ENCODE measurements around the gene ANKRD29. TPM values are rescaled to one million over a fixed set of nuclear protein-coding genes. Genes with fewer than 3 reads are reported as not detected.

ANKRD29 gene
- total RNA-seq, 2 experiments from 2014 or later: not detected

DNA sequence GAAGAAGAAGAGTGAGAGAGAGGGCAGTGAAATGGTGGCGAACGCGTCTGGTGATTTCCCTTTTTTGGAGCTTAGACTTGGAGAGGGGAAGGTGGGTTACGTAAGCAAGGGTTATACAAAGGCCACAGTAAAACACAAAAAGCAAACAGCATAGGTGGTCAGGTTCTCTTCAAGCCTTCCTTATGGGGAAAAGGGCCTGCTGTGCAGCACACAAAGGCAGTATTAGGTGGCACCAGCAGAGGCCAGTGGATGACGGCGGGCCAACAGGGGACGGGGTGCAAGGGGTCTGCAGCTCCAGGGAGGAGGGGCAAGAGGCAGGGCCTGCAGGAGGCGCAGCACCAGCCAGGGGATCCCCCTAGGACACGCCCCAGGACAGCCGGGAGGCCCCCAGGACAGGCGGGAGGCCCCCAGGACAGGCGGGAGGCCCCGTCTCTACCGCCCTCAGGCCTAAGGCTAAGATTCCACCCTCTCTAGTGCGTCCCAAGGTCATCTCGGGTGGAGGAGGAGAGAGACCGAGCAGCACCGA is 43.8 kb downstream of the ANKRD29 start:
- Histone ChIP-seq H3K4me3 (ENCODE audit: low read depth, low read length, poor library complexity, severe bottlenecking) (no peak overlapping the region), H3K36me3 (ENCODE audit: insufficient read depth, low read length) (no peaks in the 10 kb centered on the region), H3K9me2 (ENCODE audit: insufficient read depth, low read length) (no peaks in the 10 kb centered on the region), H3K9me3 (ENCODE audit: low read length) (no peaks in the 10 kb centered on the region), H3K4me2 (ENCODE audit: low read length) (no peak overlapping the region), H3K79me2 (ENCODE audit: insufficient read depth, low read depth, low read length) (no peaks in the 10 kb centered on the region), H3K27ac (ENCODE audit: low read depth, low read length, poor library complexity, severe bottlenecking) (no peak overlapping the region), H4K20me1 (ENCODE audit: insufficient read depth, low read length) (no peaks in the 10 kb centered on the region), H2AFZ (ENCODE audit: low read length) (no peak overlapping the region), H3K4me1 (ENCODE audit: insufficient read depth, low read length, poor library complexity, severe bottlenecking) (no peaks in the 10 kb centered on the region)
- ChIA-PET POLR2A (interaction anchor here (0.7 kb wide), 1 partner anchor 70 kb away, joined by 3 read pairs; no protein-coding TSS in a partner anchor), CTCF (ENCODE audit: unreplicated experiment) (no interaction called here)
- intact Hi-C loops (cut with micrococcal nuclease; ENCODE audit: unreplicated experiment): no loop called here
- BruUV-seq (replicated peaks): no TSS peak
- no peak for TF ChIP-seq EZH2phosphoT487 (IDR thresholded peaks at IDR 0.05; ENCODE audit: borderline replicate concordance, low read depth, low read length)
- TF ChIP-seq, protein P1, sequence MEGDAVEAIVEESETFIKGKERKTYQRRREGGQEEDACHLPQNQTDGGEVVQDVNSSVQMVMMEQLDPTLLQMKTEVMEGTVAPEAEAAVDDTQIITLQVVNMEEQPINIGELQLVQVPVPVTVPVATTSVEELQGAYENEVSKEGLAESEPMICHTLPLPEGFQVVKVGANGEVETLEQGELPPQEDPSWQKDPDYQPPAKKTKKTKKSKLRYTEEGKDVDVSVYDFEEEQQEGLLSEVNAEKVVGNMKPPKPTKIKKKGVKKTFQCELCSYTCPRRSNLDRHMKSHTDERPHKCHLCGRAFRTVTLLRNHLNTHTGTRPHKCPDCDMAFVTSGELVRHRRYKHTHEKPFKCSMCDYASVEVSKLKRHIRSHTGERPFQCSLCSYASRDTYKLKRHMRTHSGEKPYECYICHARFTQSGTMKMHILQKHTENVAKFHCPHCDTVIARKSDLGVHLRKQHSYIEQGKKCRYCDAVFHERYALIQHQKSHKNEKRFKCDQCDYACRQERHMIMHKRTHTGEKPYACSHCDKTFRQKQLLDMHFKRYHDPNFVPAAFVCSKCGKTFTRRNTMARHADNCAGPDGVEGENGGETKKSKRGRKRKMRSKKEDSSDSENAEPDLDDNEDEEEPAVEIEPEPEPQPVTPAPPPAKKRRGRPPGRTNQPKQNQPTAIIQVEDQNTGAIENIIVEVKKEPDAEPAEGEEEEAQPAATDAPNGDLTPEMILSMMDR (conservative IDR thresholded peaks at IDR 0.05; ENCODE audit: low read length): no peak
- DNase-seq (ENCODE audit: low spot score): no peak

DNA sequence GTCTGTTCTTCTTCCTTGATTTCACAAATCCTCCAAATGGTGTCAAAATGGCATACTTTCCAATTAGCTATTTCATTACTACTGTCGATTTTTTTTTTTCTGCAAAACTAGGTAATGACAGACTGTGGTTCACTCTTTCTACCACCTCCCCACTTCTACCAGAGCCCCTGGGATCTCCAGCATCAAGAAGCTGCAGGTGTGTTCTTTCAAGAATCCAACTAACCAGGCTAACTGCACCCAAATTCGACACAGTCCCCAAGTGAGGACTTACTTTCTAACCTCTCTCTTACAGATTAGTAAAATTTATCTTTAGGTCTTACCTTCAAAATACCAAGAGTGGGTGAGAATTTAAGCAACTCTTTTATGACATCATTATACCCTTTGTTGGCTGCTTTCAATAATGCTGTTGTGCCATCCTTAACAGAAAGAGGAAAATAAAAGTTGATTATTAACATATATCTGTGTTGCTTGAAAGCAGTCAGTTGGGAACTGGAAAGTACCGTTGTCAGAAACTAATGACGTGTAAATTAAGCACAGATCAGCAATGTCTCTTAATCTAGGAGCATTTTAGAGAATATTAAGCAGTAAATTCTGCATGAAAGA is 45.2 kb downstream of the ANKRD29 start:
- CTCF ChIA-PET (ENCODE audit: unreplicated experiment): interaction anchor here (0.6 kb wide), 1 partner anchor 224 kb away, joined by 5 read pairs; no protein-coding TSS in a partner anchor
- no peaks in the 10 kb centered on the region for H3K9me2 ChIP-seq (ENCODE audit: insufficient read depth, low read length)
- no peak overlapping the region for H3K4me2 ChIP-seq (ENCODE audit: low read length)
- TF ChIP-seq, protein P1 (conservative IDR thresholded peaks at IDR 0.05; ENCODE audit: low read length): no peak
- no peak for TF ChIP-seq EZH2phosphoT487 (IDR thresholded peaks at IDR 0.05; ENCODE audit: borderline replicate concordance, low read depth, low read length)
- no peak overlapping the region for H3K4me3 ChIP-seq (ENCODE audit: low read depth, low read length, poor library complexity, severe bottlenecking)
- intact Hi-C loops (cut with micrococcal nuclease; ENCODE audit: unreplicated experiment): no loop called here
- no peaks in the 10 kb centered on the region for H3K9me3 ChIP-seq (ENCODE audit: low read length)
- no TSS peak for BruUV-seq (replicated peaks)
- no peaks in the 10 kb centered on the region for H3K36me3 ChIP-seq (ENCODE audit: insufficient read depth, low read length)
- H3K79me2 ChIP-seq (ENCODE audit: insufficient read depth, low read depth, low read length): no peaks in the 10 kb centered on the region
- no peak overlapping the region for H3K27ac ChIP-seq (ENCODE audit: low read depth, low read length, poor library complexity, severe bottlenecking)
- H3K4me1 ChIP-seq (ENCODE audit: insufficient read depth, low read length, poor library complexity, severe bottlenecking): no peaks in the 10 kb centered on the region
- no peak for DNase-seq (ENCODE audit: low spot score)
- no peaks in the 10 kb centered on the region for H4K20me1 ChIP-seq (ENCODE audit: insufficient read depth, low read length)
- peak overlapping the region; percentile 27; the same call in 1 of the 2 replicates for H2AFZ ChIP-seq (ENCODE audit: low read length)
- POLR2A ChIA-PET: interaction anchor here (0.6 to 1.2 kb wide), 2 partner anchors 9 to 47 kb away, joined by 4 to 6 read pairs; no protein-coding TSS in a partner anchor

DNA sequence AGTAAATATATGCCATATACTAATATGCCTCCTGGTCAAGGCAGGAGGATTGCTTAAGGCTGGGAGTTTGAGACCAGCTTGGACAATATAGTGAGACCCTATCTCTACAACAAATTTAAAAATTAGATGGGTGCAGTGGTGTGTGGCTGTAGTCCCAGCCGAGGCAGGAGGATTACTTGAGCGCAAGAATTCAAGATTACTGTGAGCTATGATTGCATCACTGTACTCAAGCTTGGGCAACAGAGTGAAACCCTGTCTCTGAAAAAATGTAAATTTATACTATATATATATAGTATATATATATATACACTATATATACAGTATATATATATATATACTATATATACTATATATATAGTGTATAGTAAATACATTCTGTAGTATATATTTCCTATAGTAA is 46.5 kb downstream of the ANKRD29 start:
- intact Hi-C loops (cut with micrococcal nuclease; ENCODE audit: unreplicated experiment): no loop called here
- Histone ChIP-seq H2AFZ (ENCODE audit: low read length) (no peak overlapping the region), H3K4me1 (ENCODE audit: insufficient read depth, low read length, poor library complexity, severe bottlenecking) (no peaks in the 10 kb centered on the region), H3K79me2 (ENCODE audit: insufficient read depth, low read depth, low read length) (no peaks in the 10 kb centered on the region), H3K9me2 (ENCODE audit: insufficient read depth, low read length) (no peaks in the 10 kb centered on the region), H3K36me3 (ENCODE audit: insufficient read depth, low read length) (no peaks in the 10 kb centered on the region), H3K27ac (ENCODE audit: low read depth, low read length, poor library complexity, severe bottlenecking) (no peak overlapping the region), H3K9me3 (ENCODE audit: low read length) (no peaks in the 10 kb centered on the region), H3K4me3 (ENCODE audit: low read depth, low read length, poor library complexity, severe bottlenecking) (no peak overlapping the region), H3K4me2 (ENCODE audit: low read length) (no peak overlapping the region), H4K20me1 (ENCODE audit: insufficient read depth, low read length) (no peaks in the 10 kb centered on the region)
- BruUV-seq (replicated peaks): no TSS peak
- ChIA-PET POLR2A (no interaction called here), CTCF (ENCODE audit: unreplicated experiment) (no interaction called here)
- no peak for DNase-seq (ENCODE audit: low spot score)
- TF ChIP-seq, protein P1 (conservative IDR thresholded peaks at IDR 0.05; ENCODE audit: low read length): no peak
- no peak for TF ChIP-seq EZH2phosphoT487 (IDR thresholded peaks at IDR 0.05; ENCODE audit: borderline replicate concordance, low read depth, low read length)

All from OCI-LY7 (cell line).